Neuronal stem cell (in vitro differentiated cells): ENCODE measurements around the gene ESPNL.
A peak's percentile ranks its signal among the peaks of the same experiment; 100 is the strongest.

Source experiments
- DNase-seq: peaks from one replicate; pipeline ENCODE4 v3.0.0-alpha.2; 2013; ENCODE audit warnings: low spot score
- H2AFZ ChIP-seq: one replicate; pipeline ENCODE4 v1.6.1; 2013; ENCODE audit warnings: mild to moderate bottlenecking, low read length, inconsistent platforms
- H2AK5ac ChIP-seq: 2 replicates; pipeline ENCODE4 v1.6.1; 2013; ENCODE audit warnings: low read depth, mild to moderate bottlenecking, inconsistent platforms, low read length, moderate library complexity, mixed read lengths
- H2BK120ac ChIP-seq: 2 replicates; pipeline ENCODE4 v1.6.1; 2013; ENCODE audit warnings: low read depth, mild to moderate bottlenecking, inconsistent platforms, low read length, moderate library complexity, mixed read lengths
- H2BK12ac ChIP-seq: one replicate; pipeline ENCODE4 v1.6.1; 2013; ENCODE audit warnings: low read length, inconsistent platforms
- H2BK15ac ChIP-seq: 2 replicates; pipeline ENCODE4 v1.6.1; 2013; ENCODE audit warnings: mild to moderate bottlenecking, low read length, inconsistent platforms, mixed read lengths
- H2BK5ac ChIP-seq: one replicate; pipeline ENCODE4 v1.6.1; 2013; ENCODE audit warnings: inconsistent platforms, mild to moderate bottlenecking, low read length, moderate library complexity
- H3K14ac ChIP-seq: one replicate; pipeline ENCODE4 v1.6.1; 2013; ENCODE audit warnings: low read length, inconsistent platforms
- H3K18ac ChIP-seq: 2 replicates; pipeline ENCODE4 v1.6.1; 2013; ENCODE audit warnings: low read length, inconsistent platforms
- H3K23ac ChIP-seq: 2 replicates; pipeline ENCODE4 v1.6.1; 2013; ENCODE audit warnings: low read depth, mild to moderate bottlenecking, mixed read lengths, low read length, inconsistent platforms; ENCODE audit not compliant: poor library complexity
- H3K27ac ChIP-seq: replicated peaks from 3 replicates; pipeline ENCODE4 v1.5.1; 2013; ENCODE audit warnings: low read length, inconsistent platforms
- H3K27me3 ChIP-seq, 3 experiments: 2 replicates each; pipeline ENCODE4 v1.6.1; 2013; ENCODE audit warnings: low read length in 3 of 3, mild to moderate bottlenecking in 2 of 3, inconsistent platforms in 1 of 3, low read depth in 1 of 3, mixed read lengths in 1 of 3, moderate library complexity in 1 of 3; ENCODE audit not compliant: control insufficient read depth in 3 of 3, insufficient read depth in 3 of 3
- H3K36me3 ChIP-seq, 2 donors: replicated peaks in 1 of 2; 2 replicates each; pipeline ENCODE4 v1.6.1; 2013; ENCODE audit warnings: low read length in 2 of 2; ENCODE audit not compliant: control insufficient read depth in 2 of 2, insufficient read depth in 2 of 2
- H3K4ac ChIP-seq: 2 replicates; pipeline ENCODE4 v1.6.1; 2013; ENCODE audit warnings: inconsistent platforms, mild to moderate bottlenecking, low read length, moderate library complexity
- H3K4me1 ChIP-seq, 2 donors: 1 replicate in 1 of 2; 2 replicates in 1 of 2; pipeline ENCODE4 v1.6.1; 2013; ENCODE audit warnings: low read length in 2 of 2, low read depth in 1 of 2; ENCODE audit not compliant: control insufficient read depth in 2 of 2, insufficient read depth in 1 of 2
- H3K4me2 ChIP-seq: one replicate; pipeline ENCODE4 v1.6.1; 2013; ENCODE audit warnings: mild to moderate bottlenecking, low read length, inconsistent platforms; ENCODE audit not compliant: insufficient read depth, poor library complexity, severe bottlenecking
- H3K4me3 ChIP-seq, 2 donors: 2 replicates each; pipeline ENCODE4 v1.5.1; 2013; ENCODE audit warnings: low read length in 2 of 2, mild to moderate bottlenecking in 2 of 2, inconsistent platforms in 1 of 2, moderate library complexity in 1 of 2
- H3K79me1 ChIP-seq: one replicate; pipeline ENCODE4 v1.6.1; 2013; ENCODE audit warnings: low read depth, mild to moderate bottlenecking, inconsistent platforms, low read length, moderate library complexity
- H3K9ac ChIP-seq: one replicate; pipeline ENCODE4 v1.6.1; 2013; ENCODE audit warnings: mild to moderate bottlenecking, low read depth, low read length, inconsistent platforms; ENCODE audit not compliant: poor library complexity
- H3K9me3 ChIP-seq, 2 donors: replicated peaks in 1 of 2; 2 replicates each; pipeline versions ENCODE3 to v1.6.1; 2013; ENCODE audit warnings: low read length in 2 of 2, mild to moderate bottlenecking in 2 of 2, inconsistent platforms in 1 of 2, low read depth in 1 of 2, mixed read lengths in 1 of 2, moderate library complexity in 1 of 2; ENCODE audit not compliant: control insufficient read depth in 2 of 2, insufficient read depth in 1 of 2
- H4K8ac ChIP-seq: one replicate; pipeline ENCODE4 v1.6.1; 2013; ENCODE audit warnings: low read depth, mild to moderate bottlenecking, inconsistent platforms, low read length, moderate library complexity
- H4K91ac ChIP-seq: one replicate; pipeline ENCODE4 v1.6.1; 2013; ENCODE audit warnings: low read length, low read depth, mild to moderate bottlenecking, inconsistent platforms; ENCODE audit not compliant: poor library complexity
- WGBS, 2 donors: extraction: QIAGEN DNeasy Blood & Tissue Kit; methylation state at CpG; one replicate each; pipeline ENCODE4 v1.1.7; 2013; ENCODE audit warnings: missing lambda C conversion rate in 2 of 2, mixed read lengths in 1 of 2; ENCODE audit not compliant: insufficient read length in 2 of 2, insufficient replicate concordance in 1 of 2; ENCODE audit errors: extremely low coverage in 2 of 2; 5-methylcytosine and 5-hydroxymethylcytosine counted together

ESPNL gene

GRCh38 chr2:238138331-238139195, 38.4 kb downstream of the ESPNL start, which contains the start of gene KLHL30:
Gene KLHL30 (plus strand): TSS chr2:238138668. CDS start chr2:238140755, 2,087 bp downstream.
- Histone ChIP-seq H2AFZ (peak within 1 kb of the TSS; percentile 71), H3K9me3 (no peaks in the 10 kb centered on the region), H3K23ac (peak within 1 kb of the TSS; percentile 85), H2BK15ac (peak within 1 kb of the TSS; percentile 98), H3K18ac (peak within 1 kb of the TSS; percentile 92), H3K9ac (peak within 1 kb of the TSS; percentile 77), H2BK12ac (peak within 1 kb of the TSS; percentile 90), H2AK5ac (peak within 1 kb of the TSS; percentile 99), H3K4ac (peak within 1 kb of the TSS; percentile 98), H3K27me3 (peaks cover 0 to 19% (median 0%) of the 10 kb centered on the region in 3 experiments), H2BK5ac (peak within 1 kb of the TSS; percentile 90), H3K79me1 (peaks cover 7% of the 10 kb centered on the region), H4K91ac (peak within 1 kb of the TSS; percentile 19), H3K36me3 (no peaks in the 10 kb centered on the region), H3K14ac (peak within 1 kb of the TSS; percentile 17), H3K27ac (no peak within 1 kb of the TSS), H3K4me3 (peak within 1 kb of the TSS in 1 of 2 donors; percentile 34), H3K4me2 (no peak within 1 kb of the TSS), H3K4me1 (peaks cover 9 to 14% of the 10 kb centered on the region in 2 donors), H4K8ac (peak within 1 kb of the TSS; percentile 43), H2BK120ac (peak within 1 kb of the TSS; percentile 72)
- WGBS, 2 donors, result no CpG with 5 or more reads among the region's 22 CpGs
- DNase-seq, result no peak

- Histone ChIP-seq H3K27ac (no peak overlapping the region), H3K23ac (peak overlapping the region; percentile 90)
Measured at GRCh38 chr2:238139196-238140039, 39.3 kb downstream of the ESPNL start.

GRCh38 chr2:238140040-238140439, 39.9 kb downstream of the ESPNL start:
- Histone ChIP-seq H2BK15ac (no peak overlapping the region), H3K9ac (no peak overlapping the region), H3K27ac (no peak overlapping the region), H2BK120ac (peak overlapping the region; percentile 72), H3K4me3 (no peak overlapping the region), H2BK5ac (no peak overlapping the region), H3K18ac (peak overlapping the region; percentile 94), H3K27me3 (peaks cover 0 to 18% (median 0%) of the 10 kb centered on the region in 3 experiments), H3K14ac (peak overlapping the region; percentile 82), H2AFZ (no peak overlapping the region), H3K23ac (peak overlapping the region; percentile 90), H4K91ac (no peak overlapping the region), H3K4me1 (peaks cover 9 to 14% of the 10 kb centered on the region in 2 donors), H2BK12ac (peak overlapping the region; percentile 43), H3K4me2 (no peak overlapping the region), H2AK5ac (peak overlapping the region; percentile 49), H3K79me1 (peaks cover 7% of the 10 kb centered on the region), H4K8ac (peak overlapping the region; percentile 26), H3K36me3 (no peaks in the 10 kb centered on the region), H3K9me3 (no peaks in the 10 kb centered on the region), H3K4ac (no peak overlapping the region)
- DNase-seq, result no peak
- WGBS, 2 donors, result no CpG with 5 or more reads among the region's 7 CpGs

More at GRCh38 chr2:238139196-238140039, 39.3 kb downstream of the ESPNL start:
- Histone ChIP-seq H2BK5ac (peak overlapping the region; percentile 53), H2BK15ac (peak overlapping the region; percentile 98), H3K27me3 (peaks cover 0 to 19% (median 0%) of the 10 kb centered on the region in 3 experiments), H3K36me3 (no peaks in the 10 kb centered on the region), H2AK5ac (peak overlapping the region; percentile 99), H2BK120ac (peak overlapping the region; percentile 72), H4K8ac (peak overlapping the region; percentile 43), H2AFZ (peak overlapping the region; percentile 71), H3K4me3 (no peak overlapping the region), H3K4me2 (no peak overlapping the region), H3K79me1 (peaks cover 7% of the 10 kb centered on the region), H2BK12ac (peak overlapping the region; percentile 90), H3K18ac (peak overlapping the region; percentile 94), H3K4me1 (peaks cover 9 to 14% of the 10 kb centered on the region in 2 donors), H3K14ac (peak overlapping the region; percentile 82), H3K9me3 (no peaks in the 10 kb centered on the region), H3K4ac (peak overlapping the region; percentile 98), H3K9ac (peak overlapping the region; percentile 77), H4K91ac (peak overlapping the region; percentile 19)
- no CpG with 5 or more reads among the region's 56 CpGs for WGBS, 2 donors
- DNase-seq, result no peak
